ENCODE results near the gene ATP9B.
"Not testable (repeated sequence)": the region's sequence is repeated elsewhere in the genome, so short reads cannot be mapped to it uniquely, and the experiment has no call there.

The ATP9B gene

GRCh38 chr18:79241755-79242154 is 172.6 kb downstream of the ATP9B start:
- DNase-seq (ENCODE audit: low spot score) = peak; percentile 8

DNA sequence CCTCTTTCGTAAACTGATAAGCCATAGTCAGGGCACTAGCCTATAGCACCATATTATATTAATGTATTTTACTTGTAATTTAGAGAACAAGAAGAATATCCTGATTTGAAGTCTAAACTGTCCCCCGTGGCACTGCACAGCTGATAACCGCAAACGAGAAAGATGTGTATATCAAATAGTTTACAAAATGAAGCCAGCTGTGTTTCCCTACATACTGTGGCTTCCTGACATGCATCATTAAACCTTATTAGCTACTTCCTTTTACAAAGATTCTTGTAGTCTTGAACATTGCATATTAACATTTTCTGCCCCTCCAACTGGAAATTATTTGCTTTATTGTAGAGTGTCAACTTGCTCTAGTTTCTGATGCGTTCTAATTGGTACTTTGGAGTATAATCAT is 173.1 kb downstream of the ATP9B start:
- DNase-seq (ENCODE audit: low spot score) = peak; percentile 41

- DNase-seq (ENCODE audit: low spot score) = no peak
Measured at GRCh38 chr18:79245517-79246001, 176.4 kb downstream of the ATP9B start.

DNA sequence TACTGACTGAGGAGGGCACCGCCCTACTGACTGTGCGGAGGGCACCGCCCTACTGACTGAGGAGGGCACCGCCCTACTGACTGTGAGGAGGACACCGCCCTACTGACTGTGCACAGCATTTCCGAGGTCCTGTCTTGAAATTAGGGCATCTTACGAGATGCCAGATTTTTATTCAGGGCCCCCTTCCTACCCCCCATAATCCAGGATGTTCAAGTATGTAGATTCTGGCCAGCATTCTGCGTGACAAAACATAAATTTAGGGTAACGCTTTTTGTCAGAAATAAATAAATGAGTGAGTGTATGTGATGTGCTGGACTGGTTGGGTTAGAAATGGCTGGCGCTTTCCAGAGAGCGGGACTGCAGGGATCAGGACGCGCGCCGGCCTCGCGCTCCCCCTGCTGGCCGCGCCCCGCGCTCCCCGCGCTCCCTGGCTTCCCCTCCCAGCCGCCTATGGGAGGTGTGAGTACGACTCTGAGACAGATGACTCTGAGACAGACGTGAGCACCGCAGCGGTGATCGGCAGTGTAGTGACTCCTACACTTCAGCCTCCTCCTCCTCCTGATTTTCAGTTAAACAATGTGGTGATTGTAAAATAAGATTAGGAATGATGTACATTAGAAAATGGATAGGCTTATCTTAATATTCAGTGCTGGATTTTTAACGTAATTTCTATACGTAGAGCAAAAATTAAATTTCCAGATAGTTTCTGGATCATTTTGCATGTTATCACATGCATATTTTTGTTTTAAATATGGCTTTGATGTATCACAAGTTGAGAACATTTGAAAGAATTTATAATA is 177.3 kb downstream of the ATP9B start:
- peak; percentile 75 for DNase-seq (ENCODE audit: low spot score)

DNA sequence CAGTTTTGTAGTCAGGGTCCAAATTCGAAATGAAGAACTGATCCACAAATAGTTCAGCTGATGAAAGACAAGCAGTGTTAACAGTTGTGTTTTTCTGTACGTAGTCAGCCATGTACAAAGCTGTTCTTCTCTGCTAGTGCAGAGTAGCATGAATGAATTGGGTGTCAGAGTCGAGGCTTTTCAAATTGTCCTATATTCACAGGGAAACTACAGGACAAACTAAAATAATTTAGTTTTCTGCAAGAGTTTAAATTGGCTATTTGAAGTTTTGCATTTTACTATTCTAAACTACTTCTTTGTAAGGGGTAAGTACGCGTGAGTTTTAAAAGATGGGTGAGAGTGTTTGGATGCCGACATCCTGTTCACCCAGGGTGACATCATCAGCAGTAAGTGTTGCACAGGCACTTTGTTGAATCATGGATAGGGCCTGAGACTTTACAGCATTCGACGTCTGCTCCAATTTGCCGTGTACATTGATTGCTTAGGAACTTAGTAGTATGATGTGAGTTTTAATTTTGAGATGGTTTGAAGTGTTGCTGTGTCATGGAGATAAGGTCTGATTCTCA is 179.4 kb downstream of the ATP9B start:
- DNase-seq (ENCODE audit: low spot score) = no peak

GRCh38 chr18:79250301-79250981 is 181.2 kb downstream of the ATP9B start:
- no peak for DNase-seq (ENCODE audit: low spot score)

DNA sequence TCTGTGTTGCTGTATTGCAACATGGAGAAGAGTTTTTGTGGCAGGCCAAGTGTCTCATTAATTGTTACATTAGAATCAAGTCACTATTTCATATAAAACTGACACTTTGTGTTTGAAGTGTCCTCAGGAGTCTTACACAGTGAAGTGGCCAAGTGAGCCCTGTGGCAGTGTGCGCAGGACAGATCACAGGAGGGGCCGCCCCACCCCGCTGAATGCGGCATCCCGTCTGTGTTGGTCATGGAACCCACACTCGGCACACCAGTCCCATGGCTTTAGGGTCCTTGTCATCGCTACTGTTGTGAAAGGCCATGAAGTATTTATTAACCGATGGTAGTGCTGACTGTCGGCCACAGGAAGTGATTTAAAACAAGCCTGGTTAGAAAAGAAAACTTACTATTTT is 181.8 kb downstream of the ATP9B start:
- DNase-seq (ENCODE audit: low spot score) = no peak

DNA sequence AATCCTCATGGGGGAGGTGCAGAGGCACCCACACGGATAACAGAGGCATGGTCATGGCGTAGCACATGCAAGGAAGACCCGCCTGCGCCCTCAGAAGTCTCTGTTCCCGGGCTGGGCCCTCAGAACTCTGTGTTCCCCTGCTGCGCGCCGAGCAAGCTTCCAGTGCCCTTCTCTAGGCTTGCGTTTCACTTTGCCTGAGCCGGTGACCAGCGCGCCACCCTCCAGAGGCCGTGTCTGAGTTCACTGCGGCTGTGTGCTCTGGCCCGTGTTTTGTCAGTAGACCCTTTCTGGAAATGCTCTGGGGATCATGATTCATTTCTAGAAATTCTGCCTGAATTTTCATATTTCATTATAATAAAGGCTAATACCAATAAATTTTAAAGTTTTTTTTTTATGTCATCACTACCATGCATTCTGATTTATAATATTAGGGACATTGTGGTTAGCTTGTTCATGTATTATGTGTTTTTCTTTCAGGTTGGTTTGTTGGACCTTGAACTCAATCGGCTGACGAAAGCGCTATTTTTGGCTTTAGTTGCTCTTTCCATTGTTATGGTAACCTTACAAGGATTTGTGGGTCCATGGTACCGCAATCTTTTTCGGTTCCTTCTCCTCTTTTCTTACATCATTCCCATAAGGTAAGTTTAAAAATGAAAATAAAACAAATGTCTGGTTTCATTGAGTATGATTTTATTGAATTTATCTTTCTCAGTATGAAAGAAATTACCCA is 183.9 kb downstream of the ATP9B start:
- no peak for DNase-seq (ENCODE audit: low spot score)

DNA sequence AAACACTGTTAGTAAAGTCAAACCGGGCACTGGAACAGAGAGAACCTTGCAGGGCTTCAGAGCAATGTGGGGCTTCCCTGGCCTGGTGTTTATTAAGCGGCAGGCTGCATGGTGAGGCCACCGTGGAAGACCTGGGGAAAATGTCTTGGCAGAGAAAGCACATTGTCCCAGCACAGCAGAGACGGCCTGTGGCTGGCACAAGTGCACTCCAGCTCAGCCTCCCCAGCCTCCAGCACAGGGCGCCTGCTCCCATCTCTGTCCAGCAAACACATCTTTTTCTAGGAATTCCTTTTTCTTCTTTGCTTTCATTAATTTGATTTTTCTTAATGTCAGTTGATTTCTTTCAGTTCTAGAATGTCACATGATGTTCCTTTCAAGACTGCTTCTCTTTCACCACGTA is 188.3 kb downstream of the ATP9B start:
- DNase-seq (ENCODE audit: low spot score) = no peak

DNA sequence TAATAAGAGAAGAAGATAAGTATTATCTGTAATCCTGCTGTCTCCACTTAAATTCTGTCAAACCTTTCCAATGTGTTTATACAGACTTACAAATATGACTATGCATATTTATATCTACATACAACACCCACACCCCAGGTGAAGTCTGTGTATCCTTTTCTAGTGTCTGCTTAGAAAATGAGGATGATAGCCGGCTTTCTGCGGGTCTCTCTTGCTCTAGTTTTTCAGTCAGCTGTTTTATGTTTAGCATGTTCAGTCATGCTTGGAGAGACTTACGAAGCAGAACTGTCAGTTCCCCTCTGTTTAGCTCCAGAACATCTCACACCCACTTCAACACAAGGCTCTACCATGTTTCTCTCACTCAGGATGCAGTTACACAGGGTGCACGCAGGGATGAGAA is 189.3 kb downstream of the ATP9B start:
- DNase-seq (ENCODE audit: low spot score) = peak; percentile 12

DNA sequence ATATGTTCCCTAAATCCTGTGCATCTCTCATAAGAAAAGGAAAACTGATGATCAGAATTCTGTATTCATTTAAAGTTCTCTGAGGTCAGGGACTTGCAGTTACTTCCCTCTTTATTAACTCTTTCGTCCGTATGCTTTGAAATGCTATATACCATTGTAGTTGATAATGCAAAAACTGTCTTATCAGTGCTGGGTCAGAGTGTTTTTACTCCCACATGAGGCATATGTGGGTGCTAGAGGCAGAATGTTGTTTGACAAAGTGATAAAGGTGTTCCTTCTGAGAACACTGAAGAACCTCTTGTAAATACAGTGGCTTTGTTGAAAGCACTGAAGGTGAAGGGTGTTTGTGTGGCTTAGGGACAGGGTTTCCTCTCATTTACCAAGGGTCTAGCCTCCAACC is 190.0 kb downstream of the ATP9B start:
- DNase-seq (ENCODE audit: low spot score) = no peak

DNA sequence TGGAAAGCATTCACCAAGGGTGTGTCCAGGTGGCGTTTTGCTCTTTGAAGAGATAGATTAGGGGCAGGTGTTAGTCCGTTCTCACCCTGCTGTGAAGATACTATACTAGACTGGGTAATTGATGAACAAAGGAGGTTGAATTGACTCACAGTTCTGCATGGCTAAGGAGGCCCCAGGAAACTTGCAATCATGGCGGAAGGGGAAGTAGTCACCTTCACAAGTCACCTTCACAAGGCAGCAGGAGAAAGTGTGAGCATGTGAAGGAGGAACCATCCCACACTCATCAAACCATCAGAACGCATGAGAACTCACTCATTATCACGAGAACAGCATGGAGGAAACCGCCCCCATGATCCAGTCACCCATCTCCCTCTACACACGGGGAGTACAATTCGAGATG is 190.8 kb downstream of the ATP9B start:
- DNase-seq (ENCODE audit: low spot score) = no peak

- DNase-seq (ENCODE audit: low spot score) = no peak
Measured at GRCh38 chr18:79260510-79260909, 191.3 kb downstream of the ATP9B start.

GRCh38 chr18:79265068-79265467 is 195.9 kb downstream of the ATP9B start:
- DNase-seq (ENCODE audit: low spot score) = not testable (repeated sequence)

GRCh38 chr18:79271812-79272211 is 202.6 kb downstream of the ATP9B start:
- DNase-seq (ENCODE audit: low spot score) = not testable (repeated sequence)

DNA sequence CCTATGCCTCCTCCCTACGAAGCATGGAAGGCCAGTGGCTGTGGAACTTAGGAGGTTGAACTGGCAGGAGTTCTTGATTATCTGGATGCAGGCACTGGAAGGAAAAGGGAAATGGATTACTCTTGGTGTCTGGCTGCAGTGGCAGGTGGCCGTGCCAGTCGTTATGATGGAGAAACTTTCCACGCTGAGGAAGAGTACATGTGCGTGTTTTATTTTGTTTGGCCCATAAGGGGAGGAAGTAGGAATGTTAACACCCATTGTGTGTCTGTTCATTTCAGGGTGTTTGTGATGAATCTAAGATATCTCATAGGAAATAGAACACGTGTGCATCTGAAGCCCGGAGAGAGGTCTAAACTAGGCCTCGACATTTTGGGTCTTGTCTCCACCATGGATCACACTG is 203.7 kb downstream of the ATP9B start:
- DNase-seq (ENCODE audit: low spot score) = no peak

GRCh38 chr18:79274823-79275222 is 205.6 kb downstream of the ATP9B start:
- DNase-seq (ENCODE audit: low spot score) = no peak

DNA sequence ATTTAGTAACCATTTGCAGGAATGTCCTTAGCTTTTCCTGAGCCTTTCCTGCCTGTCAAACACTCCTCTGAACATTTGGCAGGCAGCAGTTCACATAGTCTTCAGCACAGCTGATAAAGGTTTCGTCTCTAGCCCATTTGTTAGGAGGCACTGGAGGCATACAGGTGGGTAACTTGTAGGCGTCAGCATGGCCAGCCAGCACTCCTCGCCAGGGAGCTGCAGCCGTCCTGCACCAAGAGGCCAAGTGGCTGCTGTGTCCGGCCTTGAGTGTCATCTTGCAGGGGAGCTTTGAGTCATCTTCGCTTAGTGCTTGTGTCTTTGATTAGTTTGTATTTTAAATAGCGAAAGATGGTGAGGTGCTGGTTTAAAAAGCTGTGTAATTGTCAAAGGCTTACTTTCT is 206.3 kb downstream of the ATP9B start:
- no peak for DNase-seq (ENCODE audit: low spot score)

- DNase-seq (ENCODE audit: low spot score) = no peak
Measured at GRCh38 chr18:79275992-79276391, 206.8 kb downstream of the ATP9B start.

GRCh38 chr18:79278896-79279295 is 209.7 kb downstream of the ATP9B start:
- no peak for DNase-seq (ENCODE audit: low spot score)

DNA sequence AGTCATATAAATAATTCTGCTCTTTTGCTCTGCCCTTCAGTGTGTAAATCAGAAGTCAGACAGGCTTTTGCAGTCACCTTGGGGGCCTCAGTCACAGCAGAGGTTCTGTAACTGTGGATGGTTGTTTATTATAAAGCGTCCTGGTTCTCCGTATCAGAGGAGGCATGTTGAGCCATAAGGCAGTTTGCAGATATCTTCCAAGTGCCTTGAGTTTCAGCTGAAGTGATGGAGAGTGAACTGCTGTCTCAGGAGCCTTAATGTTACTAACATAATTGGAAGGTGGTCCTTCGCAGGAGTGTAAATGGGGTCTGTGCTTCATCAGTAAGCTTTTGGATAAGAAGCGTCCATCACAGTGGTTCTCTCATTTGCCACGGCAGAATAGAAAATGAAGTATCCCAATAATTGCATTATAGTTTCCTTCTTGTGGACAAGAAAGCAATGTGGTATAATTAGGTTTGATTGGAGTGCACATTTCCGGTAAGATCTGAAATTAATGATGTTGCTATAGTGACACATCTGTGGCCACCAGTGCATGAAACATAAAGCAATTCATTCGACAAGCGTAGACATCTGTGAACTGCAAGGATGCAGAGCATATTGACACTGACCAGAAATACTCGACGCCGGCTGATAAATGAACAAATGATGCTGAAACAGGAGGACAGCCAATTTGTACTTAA is 214.1 kb downstream of the ATP9B start:
- no peak for DNase-seq (ENCODE audit: low spot score)

GRCh38 chr18:79283929-79284328 is 214.7 kb downstream of the ATP9B start:
- no peak for DNase-seq (ENCODE audit: low spot score)
